HepG2 (cell line): ENCODE measurements around the gene SUV39H2. TPM values are rescaled to one million over a fixed set of nuclear protein-coding genes. Genes with fewer than 3 reads are reported as not detected.

Experiments used
- CHD2 ChIP-seq: IDR thresholded peaks from 2 replicates; pipeline ENCODE4 v1.6.1; 2011; ENCODE audit warnings: low read depth, low read length, improper control_type of control experiment
- GLI4 ChIP-seq: sonication (generic); formaldehyde crosslinking; IDR thresholded peaks from 2 replicates; pipeline ENCODE4 v1.5.1; 2020; ENCODE audit warnings: missing genetic modification reagents, mild to moderate bottlenecking, moderate library complexity, borderline replicate concordance
- IRX3 ChIP-seq: sonication (generic); formaldehyde crosslinking; IDR thresholded peaks from 2 replicates; pipeline ENCODE4 v1.8.1; 2023; ENCODE audit warnings: mild to moderate bottlenecking, low read depth, missing genetic modification reagents, borderline replicate concordance
- KMT2B ChIP-seq: IDR thresholded peaks from 2 replicates; pipeline ENCODE4 v1.6.1; 2016; ENCODE audit warnings: missing genetic modification reagents, missing compliant biosample characterization
- NR2F6 ChIP-seq, 2 experiments: IDR thresholded peaks; 2 replicates each; pipeline ENCODE4 v1.6.1; 2016; ENCODE audit warnings: antibody characterized with exemption in 1 of 2, mild to moderate bottlenecking in 1 of 2
- TCF7L2 ChIP-seq: IDR thresholded peaks from 2 replicates; pipeline ENCODE4 v1.6.1; 2011; ENCODE audit warnings: mild to moderate bottlenecking, low read depth, low read length, moderate library complexity
- TOE1 ChIP-seq: sonication (generic); formaldehyde crosslinking; IDR thresholded peaks from 2 replicates; pipeline ENCODE4 v1.4.0; 2020; ENCODE audit warnings: mild to moderate bottlenecking, missing genetic modification reagents
- TSC22D2 ChIP-seq: sonication (generic); formaldehyde crosslinking; IDR thresholded peaks from 2 replicates; pipeline ENCODE4 v1.5.1; 2020; ENCODE audit warnings: missing genetic modification reagents, mild to moderate bottlenecking, borderline replicate concordance
- U2AF1 ChIP-seq: fragments of 200-400 bp; formaldehyde crosslinking; optimal IDR thresholded peaks from 2 replicates; pipeline ENCODE3; 2017; ENCODE audit warnings: mild to moderate bottlenecking, low read depth, low read length
- ZC3H13 ChIP-seq: sonication (generic); formaldehyde crosslinking; IDR thresholded peaks from 2 replicates; pipeline ENCODE4 v1.8.1; 2023; ENCODE audit warnings: mild to moderate bottlenecking, missing genetic modification reagents, moderate library complexity
- ZEB1 ChIP-seq: IDR thresholded peaks from 2 replicates; pipeline ENCODE4 v1.6.1; 2012; ENCODE audit warnings: mild to moderate bottlenecking, low read depth, inconsistent platforms; ENCODE audit not compliant: insufficient replicate concordance
- ZFP36L1 ChIP-seq: sonication (generic); formaldehyde crosslinking; IDR thresholded peaks from 2 replicates; pipeline ENCODE4 v1.8.0; 2022; ENCODE audit warnings: mild to moderate bottlenecking, missing genetic modification reagents, moderate library complexity
- ZNF224 ChIP-seq: sonication (generic); formaldehyde crosslinking; IDR thresholded peaks from 2 replicates; pipeline ENCODE4 v1.5.0; 2020; ENCODE audit warnings: mild to moderate bottlenecking, missing genetic modification reagents
- polyA plus RNA-seq, 8 experiments: library from polyadenylated mRNA; depleted of rRNA in 3 of 8; stranded (reverse) in 7 of 8; unstranded in 1 of 8; fragments of >200 nt; fragmentation: Illumina TruSeq in 4 of 8; extraction: Trizol in 4 of 8; gene quantifications; 2 replicates each; pipeline versions ENCODE4 v1.2.1 to v1.2.3, GENCODE V29; 2011 to 2016; ENCODE audit warnings: low read depth in 4 of 8, missing spikeins in 1 of 8, mixed read lengths in 1 of 8; ENCODE audit not compliant: insufficient read depth in 1 of 8
- total RNA-seq, 5 experiments: library from RNA; depleted of rRNA; stranded (reverse); fragments of >200 nt; fragmentation: Illumina TruSeq; extraction: Trizol; gene quantifications; 2 replicates each; pipeline ENCODE4 v1.2.3, GENCODE V29; 2016; ENCODE audit warnings: low read depth in 1 of 5
- TF ChIP-seq, protein P1 (sequence below): IDR thresholded peaks from 2 replicates; pipeline ENCODE4 v1.6.1; 2016; ENCODE audit warnings: missing compliant biosample characterization, missing genetic modification reagents, borderline replicate concordance
- TF ChIP-seq, protein P2 (sequence below): sonication (generic); formaldehyde crosslinking; IDR thresholded peaks from 2 replicates; pipeline ENCODE4 v1.8.0; 2022; ENCODE audit warnings: mild to moderate bottlenecking, missing genetic modification reagents
- TF ChIP-seq, protein P3 (sequence below): sonication (generic); formaldehyde crosslinking; IDR thresholded peaks from 2 replicates; pipeline ENCODE4; 2020; ENCODE audit warnings: missing genetic modification reagents, mild to moderate bottlenecking, borderline replicate concordance
- TF ChIP-seq, protein P4 (sequence below): sonication (generic); formaldehyde crosslinking; IDR thresholded peaks from 2 replicates; pipeline ENCODE4 v1.4.0; 2020; ENCODE audit warnings: missing genetic modification reagents, borderline replicate concordance
- TF ChIP-seq, protein P5 (sequence below): IDR thresholded peaks from 2 replicates; pipeline ENCODE4 v1.6.1; 2016; ENCODE audit warnings: low read depth, control low read depth

Gene SUV39H2
- total and polyA plus RNA-seq, 2 of the 13 experiments (the other 11 are each of a cell fraction or from before 2014, with no cell fraction given), result 9.0 to 44.3 TPM

DNA sequence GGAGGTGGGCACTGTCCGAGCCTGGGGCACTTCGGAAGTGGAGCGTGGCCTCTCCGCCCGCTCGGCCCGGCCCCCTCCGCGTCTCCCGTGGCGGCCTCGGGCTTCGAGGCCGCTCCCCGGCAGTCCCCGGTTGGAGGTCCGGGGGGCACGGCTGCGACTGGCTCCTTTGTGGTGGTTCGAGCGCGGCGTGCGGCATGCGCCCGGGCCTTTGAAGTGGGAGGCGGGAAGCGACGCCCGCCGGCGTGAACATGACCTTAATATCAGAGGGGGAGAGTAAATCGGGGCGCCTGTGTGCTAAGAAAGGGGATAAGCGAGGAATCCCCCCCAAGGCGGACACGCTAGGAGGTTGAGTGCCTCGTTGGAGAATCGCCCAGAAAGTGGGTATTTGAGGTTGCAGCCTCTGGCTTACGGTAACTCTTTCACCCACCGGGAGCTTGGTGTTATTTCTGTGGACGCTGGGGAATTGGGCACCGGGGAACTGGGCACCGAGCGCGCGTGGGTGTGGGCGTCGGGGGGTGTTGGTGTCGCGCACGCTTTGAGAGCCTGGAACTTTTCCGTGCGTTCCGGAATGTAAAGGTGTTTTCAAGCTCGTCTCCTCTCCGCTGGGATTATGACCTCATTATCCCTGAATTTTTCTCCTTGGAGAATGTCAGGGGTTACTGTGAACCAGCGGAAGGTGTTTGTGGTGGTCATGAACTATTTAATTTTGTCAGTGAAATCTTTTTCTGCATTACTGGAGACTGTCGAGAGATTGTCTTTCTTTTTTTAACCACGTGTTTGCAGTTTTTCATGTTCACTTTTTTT, 660 bp downstream of the SUV39H2 start (continued):
- TF ChIP-seq, protein P1, sequence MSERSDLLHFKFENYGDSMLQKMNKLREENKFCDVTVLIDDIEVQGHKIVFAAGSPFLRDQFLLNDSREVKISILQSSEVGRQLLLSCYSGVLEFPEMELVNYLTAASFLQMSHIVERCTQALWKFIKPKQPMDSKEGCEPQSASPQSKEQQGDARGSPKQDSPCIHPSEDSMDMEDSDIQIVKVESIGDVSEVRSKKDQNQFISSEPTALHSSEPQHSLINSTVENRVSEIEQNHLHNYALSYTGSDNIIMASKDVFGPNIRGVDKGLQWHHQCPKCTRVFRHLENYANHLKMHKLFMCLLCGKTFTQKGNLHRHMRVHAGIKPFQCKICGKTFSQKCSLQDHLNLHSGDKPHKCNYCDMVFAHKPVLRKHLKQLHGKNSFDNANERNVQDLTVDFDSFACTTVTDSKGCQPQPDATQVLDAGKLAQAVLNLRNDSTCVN (CRISPR knock-in tag), result no peak
- 0 out of 2 replicates have a peak, but pooled peaks have one; percentile 72 for TF ChIP-seq ZC3H13 (CRISPR knock-in tag)
- TF ChIP-seq, protein P2, sequence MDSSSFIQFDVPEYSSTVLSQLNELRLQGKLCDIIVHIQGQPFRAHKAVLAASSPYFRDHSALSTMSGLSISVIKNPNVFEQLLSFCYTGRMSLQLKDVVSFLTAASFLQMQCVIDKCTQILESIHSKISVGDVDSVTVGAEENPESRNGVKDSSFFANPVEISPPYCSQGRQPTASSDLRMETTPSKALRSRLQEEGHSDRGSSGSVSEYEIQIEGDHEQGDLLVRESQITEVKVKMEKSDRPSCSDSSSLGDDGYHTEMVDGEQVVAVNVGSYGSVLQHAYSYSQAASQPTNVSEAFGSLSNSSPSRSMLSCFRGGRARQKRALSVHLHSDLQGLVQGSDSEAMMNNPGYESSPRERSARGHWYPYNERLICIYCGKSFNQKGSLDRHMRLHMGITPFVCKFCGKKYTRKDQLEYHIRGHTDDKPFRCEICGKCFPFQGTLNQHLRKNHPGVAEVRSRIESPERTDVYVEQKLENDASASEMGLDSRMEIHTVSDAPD (CRISPR knock-in tag), result no peak
- no peak for TF ChIP-seq U2AF1
- no peak for TF ChIP-seq NR2F6 (IDR thresholded peaks at IDR 0.05)
- TF ChIP-seq NR2F6 (CRISPR knock-in tag; IDR thresholded peaks at IDR 0.05), result no peak
- TF ChIP-seq, protein P3, sequence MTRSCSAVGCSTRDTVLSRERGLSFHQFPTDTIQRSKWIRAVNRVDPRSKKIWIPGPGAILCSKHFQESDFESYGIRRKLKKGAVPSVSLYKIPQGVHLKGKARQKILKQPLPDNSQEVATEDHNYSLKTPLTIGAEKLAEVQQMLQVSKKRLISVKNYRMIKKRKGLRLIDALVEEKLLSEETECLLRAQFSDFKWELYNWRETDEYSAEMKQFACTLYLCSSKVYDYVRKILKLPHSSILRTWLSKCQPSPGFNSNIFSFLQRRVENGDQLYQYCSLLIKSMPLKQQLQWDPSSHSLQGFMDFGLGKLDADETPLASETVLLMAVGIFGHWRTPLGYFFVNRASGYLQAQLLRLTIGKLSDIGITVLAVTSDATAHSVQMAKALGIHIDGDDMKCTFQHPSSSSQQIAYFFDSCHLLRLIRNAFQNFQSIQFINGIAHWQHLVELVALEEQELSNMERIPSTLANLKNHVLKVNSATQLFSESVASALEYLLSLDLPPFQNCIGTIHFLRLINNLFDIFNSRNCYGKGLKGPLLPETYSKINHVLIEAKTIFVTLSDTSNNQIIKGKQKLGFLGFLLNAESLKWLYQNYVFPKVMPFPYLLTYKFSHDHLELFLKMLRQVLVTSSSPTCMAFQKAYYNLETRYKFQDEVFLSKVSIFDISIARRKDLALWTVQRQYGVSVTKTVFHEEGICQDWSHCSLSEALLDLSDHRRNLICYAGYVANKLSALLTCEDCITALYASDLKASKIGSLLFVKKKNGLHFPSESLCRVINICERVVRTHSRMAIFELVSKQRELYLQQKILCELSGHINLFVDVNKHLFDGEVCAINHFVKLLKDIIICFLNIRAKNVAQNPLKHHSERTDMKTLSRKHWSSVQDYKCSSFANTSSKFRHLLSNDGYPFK (CRISPR knock-in tag), result no peak
- TF ChIP-seq KMT2B (CRISPR knock-in tag), result no peak
- TF ChIP-seq TOE1 (CRISPR knock-in tag), result no peak
- TF ChIP-seq, protein P4, sequence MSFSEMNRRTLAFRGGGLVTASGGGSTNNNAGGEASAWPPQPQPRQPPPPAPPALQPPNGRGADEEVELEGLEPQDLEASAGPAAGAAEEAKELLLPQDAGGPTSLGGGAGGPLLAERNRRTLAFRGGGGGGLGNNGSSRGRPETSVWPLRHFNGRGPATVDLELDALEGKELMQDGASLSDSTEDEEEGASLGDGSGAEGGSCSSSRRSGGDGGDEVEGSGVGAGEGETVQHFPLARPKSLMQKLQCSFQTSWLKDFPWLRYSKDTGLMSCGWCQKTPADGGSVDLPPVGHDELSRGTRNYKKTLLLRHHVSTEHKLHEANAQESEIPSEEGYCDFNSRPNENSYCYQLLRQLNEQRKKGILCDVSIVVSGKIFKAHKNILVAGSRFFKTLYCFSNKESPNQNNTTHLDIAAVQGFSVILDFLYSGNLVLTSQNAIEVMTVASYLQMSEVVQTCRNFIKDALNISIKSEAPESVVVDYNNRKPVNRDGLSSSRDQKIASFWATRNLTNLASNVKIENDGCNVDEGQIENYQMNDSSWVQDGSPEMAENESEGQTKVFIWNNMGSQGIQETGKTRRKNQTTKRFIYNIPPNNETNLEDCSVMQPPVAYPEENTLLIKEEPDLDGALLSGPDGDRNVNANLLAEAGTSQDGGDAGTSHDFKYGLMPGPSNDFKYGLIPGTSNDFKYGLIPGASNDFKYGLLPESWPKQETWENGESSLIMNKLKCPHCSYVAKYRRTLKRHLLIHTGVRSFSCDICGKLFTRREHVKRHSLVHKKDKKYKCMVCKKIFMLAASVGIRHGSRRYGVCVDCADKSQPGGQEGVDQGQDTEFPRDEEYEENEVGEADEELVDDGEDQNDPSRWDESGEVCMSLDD (CRISPR knock-in tag), result no peak
- TF ChIP-seq, protein P5, sequence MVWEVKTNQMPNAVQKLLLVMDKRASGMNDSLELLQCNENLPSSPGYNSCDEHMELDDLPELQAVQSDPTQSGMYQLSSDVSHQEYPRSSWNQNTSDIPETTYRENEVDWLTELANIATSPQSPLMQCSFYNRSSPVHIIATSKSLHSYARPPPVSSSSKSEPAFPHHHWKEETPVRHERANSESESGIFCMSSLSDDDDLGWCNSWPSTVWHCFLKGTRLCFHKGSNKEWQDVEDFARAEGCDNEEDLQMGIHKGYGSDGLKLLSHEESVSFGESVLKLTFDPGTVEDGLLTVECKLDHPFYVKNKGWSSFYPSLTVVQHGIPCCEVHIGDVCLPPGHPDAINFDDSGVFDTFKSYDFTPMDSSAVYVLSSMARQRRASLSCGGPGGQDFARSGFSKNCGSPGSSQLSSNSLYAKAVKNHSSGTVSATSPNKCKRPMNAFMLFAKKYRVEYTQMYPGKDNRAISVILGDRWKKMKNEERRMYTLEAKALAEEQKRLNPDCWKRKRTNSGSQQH (CRISPR knock-in tag), result no peak; the same call in 1 of the 2 replicates
- 0 out of 2 replicates have a peak, but pooled peaks have one; percentile 11 for TF ChIP-seq GLI4 (CRISPR knock-in tag)
- no peak for TF ChIP-seq ZEB1
- TF ChIP-seq IRX3 (CRISPR knock-in tag), result no peak
- no peak for TF ChIP-seq ZFP36L1 (CRISPR knock-in tag)
- no peak for TF ChIP-seq CHD2
- no peak for TF ChIP-seq TCF7L2
- no peak for TF ChIP-seq TSC22D2 (CRISPR knock-in tag)
- TF ChIP-seq ZNF224 (CRISPR knock-in tag), result 0 out of 2 replicates have a peak, but pooled peaks have one; percentile 51
